GM23248 (cell line): ENCODE data around the gene RICTOR. TPM values are rescaled to one million over a fixed set of nuclear protein-coding genes. Genes with fewer than 3 reads are reported as not detected.
"Not testable (repeated sequence)": the region's sequence is repeated elsewhere in the genome, so short reads cannot be mapped to it uniquely, and the experiment has no call there.

ENCODE experiments used
- DNase-seq: peaks from one replicate; pipeline ENCODE4 v3.0.0-alpha.2; 2015
- H2AFZ ChIP-seq: fragments of 200-600 bp; sonication (generic); 2 replicates; pipeline ENCODE4 v1.6.1; 2016; ENCODE audit warnings: antibody characterized with exemption
- H3F3A ChIP-seq: fragments of 200-600 bp; sonication (generic); 2 replicates; pipeline ENCODE4 v1.6.1; 2016; ENCODE audit warnings: mild to moderate bottlenecking, antibody characterized with exemption, mixed run types; ENCODE audit not compliant: insufficient read depth
- H3K27ac ChIP-seq: fragments of 200-600 bp; sonication (generic); 2 replicates; pipeline ENCODE4 v1.5.1; 2016; ENCODE audit warnings: mild to moderate bottlenecking
- H3K27me3 ChIP-seq: fragments of 200-600 bp; sonication (generic); replicated peaks from 2 replicates; pipeline ENCODE4 v1.6.1; 2016; ENCODE audit warnings: mild to moderate bottlenecking; ENCODE audit not compliant: insufficient read depth
- H3K36me3 ChIP-seq: fragments of 200-600 bp; sonication (generic); 2 replicates; pipeline ENCODE4 v1.6.1; 2016; ENCODE audit warnings: low read depth, mild to moderate bottlenecking
- H3K4me1 ChIP-seq: fragments of 200-600 bp; sonication (generic); 2 replicates; pipeline ENCODE4 v1.6.1; 2016; ENCODE audit warnings: mild to moderate bottlenecking; ENCODE audit not compliant: insufficient read depth
- H3K4me2 ChIP-seq: fragments of 200-600 bp; sonication (generic); one replicate; pipeline ENCODE4 v1.6.1; 2016; ENCODE audit warnings: mild to moderate bottlenecking; ENCODE audit not compliant: unreplicated experiment
- H3K4me3 ChIP-seq: fragments of 200-600 bp; sonication (generic); 2 replicates; pipeline ENCODE4 v1.5.1; 2016; ENCODE audit warnings: mild to moderate bottlenecking
- H3K79me2 ChIP-seq: fragments of 200-600 bp; sonication (generic); 2 replicates; pipeline ENCODE4 v1.6.1; 2016; ENCODE audit warnings: mild to moderate bottlenecking; ENCODE audit not compliant: insufficient read depth
- H3K9ac ChIP-seq: fragments of 200-600 bp; sonication (generic); 2 replicates; pipeline ENCODE4 v1.6.1; 2016; ENCODE audit warnings: mild to moderate bottlenecking
- H3K9me2 ChIP-seq: fragments of 200-600 bp; sonication (generic); 2 replicates; pipeline ENCODE4 v1.6.1; 2016; ENCODE audit warnings: mixed run types, mild to moderate bottlenecking, moderate library complexity; ENCODE audit not compliant: insufficient read depth
- H3K9me3 ChIP-seq: fragments of 200-600 bp; sonication (generic); one replicate; pipeline ENCODE4 v1.6.1; 2017; ENCODE audit warnings: low read depth
- H4K20me1 ChIP-seq: fragments of 200-600 bp; sonication (generic); 2 replicates; pipeline ENCODE4 v1.6.0; 2016; ENCODE audit not compliant: insufficient read depth
- EZH2 ChIP-seq: fragments of 200-600 bp; sonication (generic); IDR thresholded peaks from 2 replicates; pipeline ENCODE4 v1.6.1; 2018; ENCODE audit warnings: antibody characterized with exemption, mild to moderate bottlenecking; ENCODE audit not compliant: insufficient read depth, poor library complexity, severe bottlenecking
- EZH2phosphoT487 ChIP-seq: fragments of 200-600 bp; sonication (generic); IDR thresholded peaks from 2 replicates; pipeline ENCODE4 v1.6.1; 2018; ENCODE audit warnings: antibody characterized with exemption, moderate library complexity, mild to moderate bottlenecking, low read depth; ENCODE audit not compliant: insufficient read depth
- WGBS, 2 experiments: methylation state at CpG; one replicate each; pipeline ENCODE4 v1.1.6; 2015 to 2017; ENCODE audit warnings: low lambda C conversion rate in 2 of 2, low coverage in 1 of 2; ENCODE audit errors: missing lambda C conversion rate in 2 of 2; 5-methylcytosine and 5-hydroxymethylcytosine counted together
- in situ Hi-C: fragments of 300-500 bp; cut with MboI; formaldehyde crosslinking; loops from 2 replicates; pipeline ENCODE4 v1.15.0; 2020
- polyA plus RNA-seq: library from polyadenylated mRNA; unstranded; fragments of >200 nt; fragmentation: Nextera tagmentation; extraction: Ambion mirVana; gene quantifications from 2 replicates; pipeline ENCODE4 v1.2.1, GENCODE V29; 2016
- total RNA-seq: library from RNA; depleted of rRNA; stranded (reverse); fragments of >200 nt; shearing (Covaris generic); gene quantifications from 2 replicates; pipeline ENCODE4 v1.2.3, GENCODE V29; 2014

The RICTOR gene
- total and polyA plus RNA-seq, 2 experiments from 2014 or later: 5.7 to 12.5 TPM

DNA sequence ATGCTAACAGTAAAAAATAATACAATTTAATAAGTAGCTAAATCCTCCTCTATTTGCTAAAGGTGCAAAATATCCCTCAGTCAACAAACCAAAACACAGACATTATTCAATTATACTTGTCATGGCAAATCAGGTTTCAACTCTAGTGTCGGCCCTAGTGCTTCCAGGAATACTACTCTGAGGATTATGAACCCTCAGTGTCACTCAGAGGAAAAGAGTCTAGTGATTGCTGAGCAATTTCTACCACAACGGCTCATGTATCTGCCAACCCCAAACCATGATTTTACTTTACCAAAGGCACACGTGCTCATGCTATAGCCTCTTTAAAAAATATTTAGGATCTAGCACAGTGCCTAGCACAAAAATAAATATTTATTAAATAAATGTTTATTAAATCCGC is 21.0 kb downstream of the RICTOR start:
- Histone ChIP-seq H3F3A (no peaks in the 10 kb centered on the region), H3K9ac (no peak overlapping the region), H4K20me1 (no peaks in the 10 kb centered on the region; the same call in 1 of the 2 replicates), H3K4me1 (peaks cover 8% of the 10 kb centered on the region), H3K27ac (no peak overlapping the region), H3K9me3 (no peaks in the 10 kb centered on the region), H3K36me3 (no peaks in the 10 kb centered on the region; the same call in 1 of the 2 replicates), H3K4me3 (no peak overlapping the region), H3K9me2 (no peaks in the 10 kb centered on the region), H3K27me3 (no peaks in the 10 kb centered on the region), H3K4me2 (no peak overlapping the region), H2AFZ (no peak overlapping the region), H3K79me2 (peaks cover 96% of the 10 kb centered on the region)
- WGBS, 2 experiments: 98 to 99% methylated on average over 4 of the region's 4 CpGs
- in situ Hi-C loops: no loop called here
- no peak for DNase-seq
- no peak for TF ChIP-seq EZH2
- no peak for TF ChIP-seq EZH2phosphoT487

DNA sequence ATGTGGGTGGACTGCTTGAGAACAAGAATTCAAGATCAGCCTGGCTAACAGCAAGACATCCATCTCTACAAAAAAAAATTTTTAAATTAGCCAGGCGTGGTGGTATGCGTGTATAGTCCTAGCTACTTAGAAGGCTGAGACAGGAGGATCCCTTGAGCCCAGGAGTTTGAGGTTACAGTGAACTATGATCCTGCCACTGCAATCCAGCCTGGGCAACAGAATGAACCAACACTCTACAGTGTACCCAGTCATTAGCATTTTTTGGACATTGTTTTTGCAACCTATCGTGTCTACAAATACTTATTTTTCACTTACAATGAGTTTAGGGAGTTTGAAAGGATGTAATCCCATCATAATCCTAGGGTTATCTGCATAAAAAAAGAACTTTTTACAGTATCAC is 22.1 kb downstream of the RICTOR start:
- Histone ChIP-seq H3K9me3 (no peaks in the 10 kb centered on the region), H2AFZ (no peak overlapping the region), H4K20me1 (no peaks in the 10 kb centered on the region; the same call in 1 of the 2 replicates), H3F3A (no peaks in the 10 kb centered on the region), H3K27ac (no peak overlapping the region), H3K9ac (no peak overlapping the region), H3K36me3 (no peaks in the 10 kb centered on the region; the same call in 1 of the 2 replicates), H3K9me2 (no peaks in the 10 kb centered on the region), H3K4me1 (no peaks in the 10 kb centered on the region), H3K79me2 (peaks cover 96% of the 10 kb centered on the region), H3K4me2 (no peak overlapping the region), H3K27me3 (no peaks in the 10 kb centered on the region), H3K4me3 (no peak overlapping the region)
- TF ChIP-seq EZH2 (no peak), EZH2phosphoT487 (no peak)
- no peak for DNase-seq
- 94 to 96% methylated on average over 3 of the region's 3 CpGs for WGBS, 2 experiments
- in situ Hi-C loops: no loop called here

DNA sequence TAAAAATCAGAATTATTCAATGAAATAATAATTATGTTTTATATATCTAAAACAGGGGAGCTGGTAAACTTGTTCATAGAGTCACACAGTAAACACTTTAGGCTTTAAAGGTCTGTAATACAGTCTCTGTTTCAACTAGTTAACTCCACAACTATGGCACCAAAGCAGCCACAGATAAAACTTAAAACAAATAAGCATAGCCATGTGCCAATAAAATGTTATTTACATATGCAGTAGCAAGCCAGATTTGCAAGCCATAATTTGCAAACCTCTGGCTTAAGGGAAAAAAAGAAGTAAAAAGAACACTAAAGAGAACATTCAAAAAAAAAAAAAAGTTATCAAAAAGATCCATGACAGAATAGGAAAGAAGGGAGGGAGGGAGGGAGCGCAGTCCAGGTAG is 24.9 kb downstream of the RICTOR start:
- H3K27ac ChIP-seq: no peak overlapping the region
- no peak overlapping the region for H2AFZ ChIP-seq
- TF ChIP-seq EZH2phosphoT487 (no peak), EZH2 (no peak)
- no peaks in the 10 kb centered on the region for H3F3A ChIP-seq
- H3K9ac ChIP-seq: no peak overlapping the region
- no peak overlapping the region for H3K4me3 ChIP-seq
- peaks cover 96% of the 10 kb centered on the region for H3K79me2 ChIP-seq
- no peaks in the 10 kb centered on the region for H3K4me1 ChIP-seq
- H3K9me2 ChIP-seq: no peaks in the 10 kb centered on the region
- no peaks in the 10 kb centered on the region for H3K9me3 ChIP-seq
- no peaks in the 10 kb centered on the region; the same call in 1 of the 2 replicates for H4K20me1 ChIP-seq
- no peak overlapping the region for H3K4me2 ChIP-seq
- H3K27me3 ChIP-seq: no peaks in the 10 kb centered on the region
- 97% methylated on average over 1 of the region's 1 CpG; no CpG with 5 or more reads in 1 of the 2 experiments for WGBS, 2 experiments
- DNase-seq: no peak
- no peaks in the 10 kb centered on the region; the same call in 1 of the 2 replicates for H3K36me3 ChIP-seq
- in situ Hi-C loops: no loop called here

DNA sequence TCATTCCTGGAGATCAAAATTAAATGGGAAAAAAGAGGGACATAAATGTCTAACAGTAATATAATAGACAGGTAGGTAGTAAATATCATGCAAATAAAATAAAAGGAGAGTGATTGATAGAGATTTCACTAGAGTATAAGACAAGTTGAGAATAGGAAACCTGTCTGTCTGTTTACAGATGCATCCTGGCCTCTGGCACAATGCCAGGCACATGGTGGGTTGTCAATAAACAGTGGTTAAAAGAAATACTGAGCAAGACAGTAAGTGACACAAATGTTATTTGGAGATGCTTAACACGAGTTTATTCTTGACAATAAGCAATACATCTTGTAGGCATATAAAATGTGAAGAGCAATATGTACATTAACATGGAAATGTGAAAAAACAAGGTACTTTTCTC is 33.3 kb downstream of the RICTOR start:
- no peaks in the 10 kb centered on the region for H3K9me3 ChIP-seq

DNA sequence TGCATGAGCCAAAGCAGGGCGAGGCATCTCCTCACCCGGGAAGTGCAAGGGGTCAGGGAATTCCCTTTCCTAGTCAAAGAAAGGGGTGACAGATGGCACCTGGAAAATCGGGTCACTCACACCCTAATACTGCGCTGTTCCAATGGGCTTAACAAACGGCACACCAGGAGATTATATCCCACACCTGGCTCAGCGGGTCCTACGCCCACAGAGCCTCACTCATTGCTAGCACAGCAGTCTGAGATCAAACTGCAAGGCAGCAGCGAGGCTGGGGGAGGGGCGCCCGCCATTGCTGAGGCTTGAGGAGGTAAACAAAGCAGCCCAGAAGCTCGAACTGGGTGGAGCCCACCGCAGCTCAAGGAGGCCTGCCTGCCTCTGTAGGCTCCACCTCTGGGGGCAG is 39.7 kb downstream of the RICTOR start:
- H3K9me3 ChIP-seq, H3K27me3 ChIP-seq, DNase-seq, H3K4me3 ChIP-seq, H3K4me2 ChIP-seq, H2AFZ ChIP-seq, H4K20me1 ChIP-seq, H3F3A ChIP-seq, H3K36me3 ChIP-seq, H3K9ac ChIP-seq, H3K27ac ChIP-seq, in situ Hi-C loops, H3K9me2 ChIP-seq, H3K4me1 ChIP-seq: not testable (repeated sequence)
- H3K79me2 ChIP-seq: peaks cover 86% of the 10 kb centered on the region
- 97% methylated on average over 12 of the region's 12 CpGs for WGBS, 2 experiments

More for the DNA sequence above, 33.3 kb downstream of the RICTOR start:
- Histone ChIP-seq H3K36me3 (no peaks in the 10 kb centered on the region), H3K9ac (no peak overlapping the region), H3K4me1 (no peaks in the 10 kb centered on the region), H4K20me1 (no peaks in the 10 kb centered on the region), H2AFZ (no peak overlapping the region), H3K9me2 (no peaks in the 10 kb centered on the region), H3K27ac (no peak overlapping the region), H3F3A (no peaks in the 10 kb centered on the region), H3K79me2 (peaks cover 86% of the 10 kb centered on the region), H3K4me2 (no peak overlapping the region), H3K27me3 (no peaks in the 10 kb centered on the region), H3K4me3 (no peak overlapping the region)
- in situ Hi-C loops: no loop called here
- no peak for TF ChIP-seq EZH2phosphoT487
- WGBS, 2 experiments: 5 to 18% methylated on average over 1 of the region's 1 CpG
- DNase-seq: no peak
